ENCODE data around the gene CLEC10A.

- TF ChIP-seq, protein P1, sequence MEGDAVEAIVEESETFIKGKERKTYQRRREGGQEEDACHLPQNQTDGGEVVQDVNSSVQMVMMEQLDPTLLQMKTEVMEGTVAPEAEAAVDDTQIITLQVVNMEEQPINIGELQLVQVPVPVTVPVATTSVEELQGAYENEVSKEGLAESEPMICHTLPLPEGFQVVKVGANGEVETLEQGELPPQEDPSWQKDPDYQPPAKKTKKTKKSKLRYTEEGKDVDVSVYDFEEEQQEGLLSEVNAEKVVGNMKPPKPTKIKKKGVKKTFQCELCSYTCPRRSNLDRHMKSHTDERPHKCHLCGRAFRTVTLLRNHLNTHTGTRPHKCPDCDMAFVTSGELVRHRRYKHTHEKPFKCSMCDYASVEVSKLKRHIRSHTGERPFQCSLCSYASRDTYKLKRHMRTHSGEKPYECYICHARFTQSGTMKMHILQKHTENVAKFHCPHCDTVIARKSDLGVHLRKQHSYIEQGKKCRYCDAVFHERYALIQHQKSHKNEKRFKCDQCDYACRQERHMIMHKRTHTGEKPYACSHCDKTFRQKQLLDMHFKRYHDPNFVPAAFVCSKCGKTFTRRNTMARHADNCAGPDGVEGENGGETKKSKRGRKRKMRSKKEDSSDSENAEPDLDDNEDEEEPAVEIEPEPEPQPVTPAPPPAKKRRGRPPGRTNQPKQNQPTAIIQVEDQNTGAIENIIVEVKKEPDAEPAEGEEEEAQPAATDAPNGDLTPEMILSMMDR (conservative IDR thresholded peaks at IDR 0.05; ENCODE audit: low read depth, low read length): no peak
- TF ChIP-seq EZH2 (IDR thresholded peaks at IDR 0.05; ENCODE audit: low read length, unreplicated experiment): no peak
Measured at GRCh38 chr17:7102421-7102820, 22.4 kb upstream of the CLEC10A start.

All from PC-3 (cell line).